Midbrain (tissue), 1 donor: ENCODE data around the gene XRCC4.
"Not testable (repeated sequence)": the region's sequence is repeated elsewhere in the genome, so short reads cannot be mapped to it uniquely, and the experiment has no call there.

Experiments used
- DNase-seq: peaks from one replicate; lab custom pipeline; 2025; lab: John Stamatoyannopoulos, UW

XRCC4 gene

GRCh38 chr5:83076742-83077661 is at the start of gene XRCC4, which contains the start of gene TMEM167A:
Gene XRCC4, plus strand, starts transcription at chr5:83077547. Its CDS starts 27,373 bp downstream, at chr5:83104920.
Gene TMEM167A, minus strand, starts transcription at chr5:83077394. Its CDS starts 71 bp downstream, at chr5:83077323.
- DNase-seq = peak; percentile 99

GRCh38 chr5:83029912-83030311 is 47.4 kb upstream of the XRCC4 start:
- DNase-seq = no peak

- no peak for DNase-seq
Measured at GRCh38 chr5:83031381-83031780, 46.0 kb upstream of the XRCC4 start.

DNA sequence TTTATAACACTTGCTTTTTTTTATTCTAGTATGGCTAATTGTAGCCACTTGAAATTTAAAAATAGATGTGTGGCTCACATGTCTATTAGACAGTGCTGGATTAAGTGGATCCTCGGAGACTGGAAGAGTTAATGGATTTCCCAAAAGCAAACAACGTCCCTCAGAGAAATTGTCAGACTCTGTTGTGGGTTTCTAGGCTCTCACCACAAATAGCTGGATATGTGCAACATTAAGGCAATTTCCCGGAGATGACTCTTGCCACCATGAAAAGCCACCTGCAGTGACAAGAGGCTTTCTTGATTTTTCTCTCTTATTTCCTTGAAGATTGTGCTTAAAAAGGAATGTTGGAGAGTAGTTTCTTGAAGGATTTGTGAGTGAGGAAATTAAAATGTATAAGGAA is 43.3 kb upstream of the XRCC4 start:
- no peak for DNase-seq

GRCh38 chr5:83034528-83035207 is 42.7 kb upstream of the XRCC4 start:
- no peak for DNase-seq

DNA sequence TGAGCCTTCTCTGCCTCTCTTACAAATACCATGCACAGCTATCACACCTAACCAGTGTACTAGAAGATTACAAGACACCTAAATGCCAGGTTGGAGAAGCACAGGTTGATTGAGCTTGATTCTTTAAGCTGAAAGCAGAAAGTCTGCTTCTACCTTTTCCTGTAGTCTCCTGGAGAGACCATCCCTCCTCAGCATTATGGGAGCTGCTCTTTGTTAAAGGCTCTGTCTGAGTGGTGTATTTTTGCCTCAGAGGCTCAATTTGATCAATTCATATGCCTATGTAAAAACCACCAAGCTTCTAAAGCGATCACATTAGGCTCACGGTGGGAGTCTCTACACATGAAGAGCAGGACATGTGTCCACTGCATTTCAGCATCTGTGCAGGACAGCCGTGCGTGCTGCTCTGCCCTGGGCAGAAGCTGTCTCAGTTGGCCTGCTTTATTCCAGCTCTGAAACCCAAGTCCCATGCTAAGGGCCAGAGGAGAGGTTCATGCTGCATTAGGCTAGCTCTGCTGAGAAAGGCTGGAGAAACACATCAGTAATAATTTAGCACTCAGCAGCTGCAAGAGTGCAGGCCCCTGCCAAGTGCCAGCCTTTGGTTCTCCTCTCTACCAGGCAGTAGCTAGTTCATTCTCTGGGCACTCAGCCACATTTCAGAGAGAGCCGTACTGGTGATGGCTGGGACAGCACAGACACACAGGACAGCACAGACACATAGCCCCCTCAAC is 41.8 kb upstream of the XRCC4 start:
- DNase-seq = peak; percentile 93

DNA sequence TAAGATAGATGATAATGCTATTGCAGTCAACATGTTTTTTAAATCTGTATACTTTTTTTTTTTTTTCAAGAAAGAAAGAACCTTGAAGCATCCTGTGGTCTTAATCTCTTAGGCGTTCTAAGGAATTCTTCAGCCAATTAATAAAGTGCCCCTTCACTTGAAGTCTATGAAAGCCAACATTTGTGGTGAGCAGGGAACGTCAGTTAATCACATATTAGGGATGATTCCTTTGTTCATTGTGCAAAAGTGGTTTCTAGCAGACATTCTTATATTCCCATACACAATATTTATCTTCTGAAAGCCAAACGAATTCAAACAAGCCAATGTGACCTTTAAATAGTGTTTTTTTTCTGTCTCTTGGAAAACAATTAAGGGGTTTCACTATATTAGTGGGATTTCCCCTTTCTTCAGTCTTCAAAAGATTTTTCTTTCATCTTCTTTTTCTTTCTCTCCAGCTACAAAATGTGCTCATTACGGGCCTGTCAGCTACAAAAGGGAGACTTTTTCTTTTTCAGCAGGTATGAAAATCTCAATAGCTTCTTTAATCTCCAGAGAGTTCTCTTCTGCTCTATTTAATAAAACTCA is 40.3 kb upstream of the XRCC4 start:
- DNase-seq = peak; percentile 13

- DNase-seq = no peak
Measured at GRCh38 chr5:83038924-83039323, 38.4 kb upstream of the XRCC4 start.

- no peak for DNase-seq
Measured at GRCh38 chr5:83042507-83042906, 34.8 kb upstream of the XRCC4 start.

GRCh38 chr5:83044926-83045325 is 32.4 kb upstream of the XRCC4 start:
- DNase-seq = no peak

GRCh38 chr5:83048277-83048676 is 29.1 kb upstream of the XRCC4 start:
- DNase-seq = no peak

DNA sequence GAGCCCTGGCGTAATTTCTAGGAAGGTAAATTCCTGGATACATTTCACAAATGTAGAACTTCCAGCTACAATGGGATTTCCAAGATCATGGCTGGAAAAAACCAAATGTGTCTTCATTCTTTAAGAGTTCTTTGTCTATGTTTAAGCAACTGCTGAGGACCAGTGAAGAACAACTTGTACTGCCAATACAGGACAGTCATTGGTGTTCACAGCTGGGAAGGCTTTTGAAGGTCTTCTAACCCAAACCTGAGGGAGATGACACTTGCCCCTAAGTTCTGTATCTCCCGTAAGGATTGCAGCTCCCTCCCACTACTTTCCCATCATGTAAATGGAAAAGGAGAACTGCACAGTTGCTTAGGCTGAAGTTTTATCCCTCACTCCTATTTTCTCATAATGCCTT is 28.5 kb upstream of the XRCC4 start:
- no peak for DNase-seq

DNA sequence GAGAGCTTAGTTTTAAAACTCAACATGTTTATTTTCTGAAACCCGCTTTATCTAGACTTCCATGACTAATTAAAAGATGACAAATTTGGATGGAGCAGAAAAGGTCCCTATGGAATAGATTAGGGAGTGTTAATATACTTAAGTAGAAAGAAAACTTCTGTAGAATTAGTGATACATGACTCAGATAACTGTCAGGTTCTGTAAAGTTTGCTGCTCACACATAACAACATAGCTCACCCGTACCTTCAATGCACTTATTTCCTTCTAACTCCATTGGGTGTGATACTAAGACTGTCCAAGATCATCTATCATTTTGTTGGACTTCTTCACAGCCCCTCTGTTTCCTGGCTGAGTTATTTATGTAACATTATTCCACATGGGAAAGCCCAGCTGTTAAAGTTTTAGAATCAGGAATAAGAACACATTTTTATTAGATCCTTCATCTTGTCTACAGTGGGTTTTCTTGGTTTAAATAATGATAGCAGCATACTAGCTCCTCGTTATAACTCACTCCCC is 27.9 kb upstream of the XRCC4 start:
- no peak for DNase-seq

DNA sequence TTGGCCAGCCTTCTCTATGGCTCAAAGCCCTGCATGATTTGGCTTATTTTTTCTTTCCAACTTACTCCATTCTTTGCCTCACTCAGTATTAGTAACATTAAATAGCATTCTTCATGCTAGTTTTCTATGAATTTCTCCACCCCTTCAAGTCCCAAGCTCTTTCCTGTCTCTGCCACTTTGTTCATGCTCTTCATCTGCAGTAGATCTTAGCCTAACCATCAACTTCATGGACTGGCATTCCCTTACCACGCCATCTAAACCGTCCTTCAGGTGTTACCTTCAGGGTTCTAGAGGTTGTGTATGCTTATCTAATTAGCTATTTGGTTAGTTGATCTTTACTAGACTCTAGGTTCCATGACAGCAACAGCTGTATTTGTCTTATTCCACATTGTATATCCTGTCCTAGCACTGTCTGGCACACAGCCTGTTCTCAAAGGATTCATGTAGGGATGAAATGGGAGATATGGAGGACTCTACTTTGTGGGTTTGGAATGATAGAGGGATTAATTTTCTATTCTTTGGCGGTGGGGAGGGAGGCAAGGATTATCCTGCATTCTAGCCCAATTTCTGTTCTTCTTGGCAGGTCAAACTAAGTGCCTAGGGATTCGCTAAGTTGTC is 26.5 kb upstream of the XRCC4 start:
- DNase-seq = no peak

DNA sequence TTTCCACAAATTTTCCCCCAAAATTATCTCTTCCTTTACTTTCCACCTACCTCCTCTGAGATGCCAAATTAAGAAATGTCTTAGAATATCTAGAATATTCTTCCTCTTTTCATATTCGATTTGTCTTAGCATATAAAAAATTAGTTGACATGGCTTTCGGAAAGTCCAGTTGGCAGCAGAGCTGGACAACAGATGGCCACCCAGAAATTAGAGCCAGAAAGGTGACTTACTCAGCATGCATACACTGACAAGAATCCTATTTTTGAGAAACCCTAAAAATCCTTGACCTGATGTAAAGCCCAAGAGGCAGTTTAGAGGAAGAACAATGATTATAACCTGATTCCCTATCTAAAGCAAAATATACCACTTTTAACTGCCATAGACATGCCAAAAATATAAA is 22.2 kb upstream of the XRCC4 start:
- no peak for DNase-seq

DNA sequence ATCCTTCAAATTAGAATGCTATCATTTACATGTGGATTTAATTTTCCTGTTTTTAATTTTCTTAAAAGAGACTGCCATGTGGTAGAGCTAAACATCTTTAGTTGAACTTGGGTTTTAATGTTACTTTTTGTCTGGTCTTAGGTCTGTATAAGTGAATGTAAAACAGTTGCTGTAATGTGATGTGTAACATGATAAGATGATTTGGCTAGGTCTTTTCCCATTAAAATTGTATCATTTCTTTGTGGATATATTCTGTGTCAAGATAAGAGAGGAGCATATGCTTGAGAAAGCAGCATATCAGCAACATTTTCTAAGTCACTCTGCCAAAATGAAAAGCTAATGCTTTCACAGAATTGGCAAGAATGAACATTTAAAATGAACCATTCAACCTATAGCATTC is 18.6 kb upstream of the XRCC4 start:
- no peak for DNase-seq

DNA sequence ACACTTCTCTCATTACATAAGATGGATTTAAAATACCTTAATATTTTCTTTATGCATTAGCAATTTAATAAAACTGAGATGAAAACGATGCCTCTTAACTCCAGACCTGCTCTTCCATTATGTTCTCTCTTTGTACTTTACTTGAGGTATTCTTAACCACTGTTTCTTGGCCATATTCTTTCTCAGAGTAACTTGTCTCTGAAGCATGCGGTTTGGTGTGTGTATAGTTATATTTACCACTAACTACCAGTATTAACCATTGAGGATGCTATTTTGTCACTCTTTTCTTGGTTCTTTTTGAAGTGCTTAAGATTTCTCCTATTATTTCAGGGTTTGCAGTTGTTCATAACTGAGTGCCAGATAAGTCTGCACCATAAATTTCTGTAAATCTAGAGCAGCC is 18.0 kb upstream of the XRCC4 start:
- no peak for DNase-seq

DNA sequence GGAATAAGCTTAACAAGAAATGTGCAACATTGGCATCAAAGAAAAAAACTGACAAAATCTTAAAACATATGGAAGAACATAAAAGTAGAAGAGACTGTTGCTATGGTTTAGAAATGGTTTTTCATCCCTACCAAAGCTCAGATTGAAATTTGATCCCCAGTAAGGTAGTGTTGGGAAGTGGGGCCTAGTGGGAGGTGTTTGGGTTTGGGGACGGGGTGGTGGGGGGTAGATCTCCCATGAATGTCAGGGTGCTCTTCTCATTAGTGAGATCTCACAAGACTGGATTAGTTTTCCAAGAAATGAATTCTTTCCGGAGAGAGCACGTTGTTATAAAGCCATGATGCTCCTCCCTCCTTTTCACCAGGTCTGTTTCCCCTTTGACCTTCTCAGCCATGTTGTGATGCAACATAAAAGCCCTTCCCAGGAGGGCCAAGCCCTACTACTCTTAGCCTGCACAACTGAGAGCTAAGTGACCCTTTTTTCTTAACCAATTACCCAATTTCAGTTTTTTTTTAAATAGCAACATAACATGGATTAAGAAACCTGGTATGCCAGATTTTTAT is 10.7 kb upstream of the XRCC4 start:
- no peak for DNase-seq

DNA sequence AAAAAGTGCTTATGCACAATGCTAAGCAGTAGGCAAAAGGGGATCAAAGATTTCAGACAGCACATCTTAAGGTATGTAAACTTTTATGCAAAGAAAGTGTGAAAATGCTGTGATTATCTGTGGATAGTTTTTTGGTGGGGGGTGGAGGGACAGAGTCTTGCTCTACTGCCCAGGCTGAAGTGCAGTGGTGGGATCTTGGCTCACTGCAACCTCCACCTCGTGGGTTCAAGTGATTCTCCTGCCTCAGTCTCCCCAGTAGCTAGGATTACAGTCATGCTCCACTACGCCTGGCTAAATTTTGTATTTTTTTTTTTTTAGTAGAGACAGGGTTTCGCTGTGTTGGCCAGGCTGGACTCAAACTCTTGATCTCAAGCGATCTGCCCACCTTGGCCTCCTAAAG is 10.0 kb upstream of the XRCC4 start:
- DNase-seq = not testable (repeated sequence)

GRCh38 chr5:83069096-83069799 is 8.1 kb upstream of the XRCC4 start:
- DNase-seq = no peak
